ENCODE results near the gene IPO4. TPM values are rescaled to one million over a fixed set of nuclear protein-coding genes. Genes with fewer than 3 reads are reported as not detected.

Gene IPO4
- total and polyA plus RNA-seq, 3 experiments from 2014 or later: 20.9 to 172 (median 164) TPM

- Histone ChIP-seq H3K9me3 (ENCODE audit: low read length) (no peaks in the 10 kb centered on the region), H3K4me3 (ENCODE audit: low read length) (peak within 1 kb of the TSS; percentile 99), H3K27me3 (ENCODE audit: insufficient read depth, low read length, poor library complexity, severe bottlenecking) (no peaks in the 10 kb centered on the region), H3K27ac (ENCODE audit: low read depth, low read length) (peak within 1 kb of the TSS; percentile 78), H3K4me1 (ENCODE audit: insufficient read depth, low read length) (peaks cover 53% of the 10 kb centered on the region), H3K36me3 (ENCODE audit: insufficient read depth, low read length) (peaks cover 55% of the 10 kb centered on the region)
- POLR2A ChIA-PET: interaction anchor here (0.8 to 3.2 kb wide), 12 partner anchors 10 to 124 kb away, joined by 3 to 36 read pairs (median 5); partner anchors contain the start of genes DCAF11, IPO4, IRF9 and NRL
- Mint-ChIP-seq H3K27ac (peak within 1 kb of the TSS; percentile 76 to 99 (median 96)), H3K27me3 (no peaks in the 10 kb centered on the region), H3K36me3 (peaks cover 0 to 80% (median 7%) of the 10 kb centered on the region in 3 donors), H3K9me3 (no peaks in the 10 kb centered on the region), H3K4me3 (peak within 1 kb of the TSS; percentile 86 to 100 (median 98)), H3K4me1 (peaks cover 45 to 70% (median 68%) of the 10 kb centered on the region in 3 donors)
- DNase-seq: peak; percentile 96 to 98 (median 97)
- CTCF ChIA-PET: interaction anchor here (0.8 to 4.5 kb wide), 14 partner anchors 9 to 845 kb away, joined by 3 to 50 read pairs (median 4); partner anchors contain the start of genes CHMP4A, IRF9, MDP1 and PSME1
Measured at GRCh38 chr14:24146978-24147760, 41.4 kb downstream of the IPO4 start, which contains the start of gene RNF31. RNF31 (plus strand) TSS chr14:24147498; CDS start chr14:24147699, 201 bp downstream.

GRCh38 chr14:24146453-24146977 is 42.1 kb downstream of the IPO4 start, which contains the start of gene PSME2:
PSME2 (minus strand) TSS chr14:24146610; CDS start chr14:24146581, 29 bp downstream.
- Histone ChIP-seq H3K36me3 (ENCODE audit: insufficient read depth, low read length) (peaks cover 49% of the 10 kb centered on the region), H3K9me3 (ENCODE audit: low read length) (no peaks in the 10 kb centered on the region), H3K4me1 (ENCODE audit: insufficient read depth, low read length) (peaks cover 57% of the 10 kb centered on the region), H3K27ac (ENCODE audit: low read depth, low read length) (peak within 1 kb of the TSS; percentile 78), H3K27me3 (ENCODE audit: insufficient read depth, low read length, poor library complexity, severe bottlenecking) (no peaks in the 10 kb centered on the region), H3K4me3 (ENCODE audit: low read length) (peak within 1 kb of the TSS; percentile 99)
- CTCF ChIA-PET: interaction anchor here (0.8 to 4.5 kb wide), 15 partner anchors 10 to 844 kb away, joined by 3 to 50 read pairs (median 4); partner anchors contain the start of genes CHMP4A, DCAF11, IRF9 and MDP1
- H3K36me3 Mint-ChIP-seq: peaks cover 0 to 78% (median 4%) of the 10 kb centered on the region in 3 donors
- DNase-seq: peak; percentile 77 to 91 (median 85)
- H3K27me3 Mint-ChIP-seq: no peaks in the 10 kb centered on the region
- H3K9me3 Mint-ChIP-seq: no peaks in the 10 kb centered on the region
- H3K4me1 Mint-ChIP-seq: peaks cover 48 to 73% (median 73%) of the 10 kb centered on the region in 3 donors
- peak within 1 kb of the TSS; percentile 86 to 100 (median 98) for H3K4me3 Mint-ChIP-seq
- POLR2A ChIA-PET: interaction anchor here (0.8 to 3.2 kb wide), 10 partner anchors 9 to 125 kb away, joined by 3 to 36 read pairs (median 5); partner anchors contain the start of genes DCAF11, IPO4, IRF9 and NRL
- peak within 1 kb of the TSS; percentile 76 to 99 (median 96) for H3K27ac Mint-ChIP-seq

GRCh38 chr14:24145690-24146452 is 42.7 kb downstream of the IPO4 start:
- no peak for DNase-seq
- H3K4me1 ChIP-seq (ENCODE audit: insufficient read depth, low read length): peaks cover 57% of the 10 kb centered on the region
- peak overlapping the region; percentile 78 for H3K27ac ChIP-seq (ENCODE audit: low read depth, low read length)
- Mint-ChIP-seq H3K36me3 (peaks cover 0 to 78% (median 4%) of the 10 kb centered on the region in 3 donors), H3K4me1 (peaks cover 50 to 75% (median 75%) of the 10 kb centered on the region in 3 donors), H3K9me3 (no peaks in the 10 kb centered on the region), H3K27ac (peak overlapping the region; percentile 76 to 99 (median 96)), H3K27me3 (no peaks in the 10 kb centered on the region), H3K4me3 (peak overlapping the region; percentile 86 to 100 (median 98))
- POLR2A ChIA-PET: interaction anchor here (0.9 to 3.2 kb wide), 7 partner anchors 9 to 96 kb away, joined by 3 to 36 read pairs (median 7); partner anchors contain the start of genes DCAF11, IPO4, IRF9 and NRL
- CTCF ChIA-PET: interaction anchor here (0.9 to 4.5 kb wide), 11 partner anchors 10 to 844 kb away, joined by 3 to 50 read pairs (median 4); partner anchors contain the start of genes DCAF11, IRF9, MDP1 and NRL
- H3K9me3 ChIP-seq (ENCODE audit: low read length): no peaks in the 10 kb centered on the region
- peak overlapping the region; percentile 99 for H3K4me3 ChIP-seq (ENCODE audit: low read length)
- H3K27me3 ChIP-seq (ENCODE audit: insufficient read depth, low read length, poor library complexity, severe bottlenecking): no peaks in the 10 kb centered on the region
- H3K36me3 ChIP-seq (ENCODE audit: insufficient read depth, low read length): peaks cover 43% of the 10 kb centered on the region

- H3K4me1 ChIP-seq (ENCODE audit: insufficient read depth, low read length): peaks cover 56% of the 10 kb centered on the region
- DNase-seq: no peak
- H3K4me3 Mint-ChIP-seq: peak overlapping the region; percentile 86 to 100 (median 98)
- peaks cover 36% of the 10 kb centered on the region for H3K36me3 ChIP-seq (ENCODE audit: insufficient read depth, low read length)
- H3K27me3 Mint-ChIP-seq: no peaks in the 10 kb centered on the region
- H3K27me3 ChIP-seq (ENCODE audit: insufficient read depth, low read length, poor library complexity, severe bottlenecking): no peaks in the 10 kb centered on the region
- H3K36me3 Mint-ChIP-seq: peaks cover 0 to 74% (median 4%) of the 10 kb centered on the region in 3 donors
- no peak overlapping the region for H3K27ac ChIP-seq (ENCODE audit: low read depth, low read length)
- H3K4me3 ChIP-seq (ENCODE audit: low read length): peak overlapping the region; percentile 99
- peaks cover 52 to 75% (median 74%) of the 10 kb centered on the region in 3 donors for H3K4me1 Mint-ChIP-seq
- no peaks in the 10 kb centered on the region for H3K9me3 Mint-ChIP-seq
- ChIA-PET CTCF (interaction anchor here (1.1 to 4.5 kb wide), 5 partner anchors 9 to 36 kb away, joined by 3 to 50 read pairs (median 7); partner anchors contain the start of genes IRF9 and PSME1), POLR2A (interaction anchor here (2.2 kb wide), 1 partner anchor 31 kb away, joined by 22 read pairs; the partner anchor contains the start of genes DCAF11 and NRL)
- H3K27ac Mint-ChIP-seq: peak overlapping the region in 7 of 8 donors; percentile 76 to 99 (median 96)
- no peaks in the 10 kb centered on the region for H3K9me3 ChIP-seq (ENCODE audit: low read length)
Measured at GRCh38 chr14:24145219-24145618, 43.4 kb downstream of the IPO4 start.

- POLR2A ChIA-PET: no interaction called here
Measured at GRCh38 chr14:24144451-24144850, 44.2 kb downstream of the IPO4 start.

GRCh38 chr14:24143511-24143910 is 45.1 kb downstream of the IPO4 start:
- Histone ChIP-seq H3K27ac (ENCODE audit: low read depth, low read length) (no peak overlapping the region), H3K27me3 (ENCODE audit: insufficient read depth, low read length, poor library complexity, severe bottlenecking) (no peaks in the 10 kb centered on the region), H3K36me3 (ENCODE audit: insufficient read depth, low read length) (peaks cover 28% of the 10 kb centered on the region), H3K4me3 (ENCODE audit: low read length) (no peak overlapping the region), H3K4me1 (ENCODE audit: insufficient read depth, low read length) (peaks cover 46% of the 10 kb centered on the region), H3K9me3 (ENCODE audit: low read length) (no peaks in the 10 kb centered on the region)
- Mint-ChIP-seq H3K9me3 (no peaks in the 10 kb centered on the region), H3K27ac (peak overlapping the region in 6 of 8 donors; percentile 66 to 97 (median 88)), H3K27me3 (no peaks in the 10 kb centered on the region), H3K4me3 (peak overlapping the region in 4 of 7 donors; percentile 8 to 75 (median 20)), H3K36me3 (peaks cover 0 to 71% (median 7%) of the 10 kb centered on the region in 3 donors), H3K4me1 (peaks cover 58 to 75% (median 74%) of the 10 kb centered on the region in 3 donors)
- POLR2A ChIA-PET: no interaction called here
- CTCF ChIA-PET: interaction anchor here (1.1 to 1.6 kb wide), 5 partner anchors 10 to 99 kb away, joined by 3 to 7 read pairs (median 6); partner anchors contain the start of genes DCAF11, IRF9, NRL and TINF2
- no peak for DNase-seq

More at GRCh38 chr14:24144451-24144850, 44.2 kb downstream of the IPO4 start:
- CTCF ChIA-PET: interaction anchor here (1.1 to 4.5 kb wide), 3 partner anchors 9 to 36 kb away, joined by 3 to 29 read pairs (median 6); partner anchors contain the start of gene PSME1
- Mint-ChIP-seq H3K27me3 (no peaks in the 10 kb centered on the region), H3K27ac (peak overlapping the region in 6 of 8 donors; percentile 39 to 96 (median 68)), H3K4me1 (peaks cover 54 to 76% (median 75%) of the 10 kb centered on the region in 3 donors), H3K9me3 (no peaks in the 10 kb centered on the region), H3K36me3 (peaks cover 0 to 69% (median 4%) of the 10 kb centered on the region in 3 donors), H3K4me3 (peak overlapping the region in 6 of 7 donors; percentile 46 to 98 (median 62))
- no peak overlapping the region for H3K4me3 ChIP-seq (ENCODE audit: low read length)
- DNase-seq: no peak
- no peaks in the 10 kb centered on the region for H3K27me3 ChIP-seq (ENCODE audit: insufficient read depth, low read length, poor library complexity, severe bottlenecking)
- peaks cover 29% of the 10 kb centered on the region for H3K36me3 ChIP-seq (ENCODE audit: insufficient read depth, low read length)
- peaks cover 51% of the 10 kb centered on the region for H3K4me1 ChIP-seq (ENCODE audit: insufficient read depth, low read length)
- H3K9me3 ChIP-seq (ENCODE audit: low read length): no peaks in the 10 kb centered on the region
- H3K27ac ChIP-seq (ENCODE audit: low read depth, low read length): no peak overlapping the region
